Measurements from ENCODE around the gene HACD4. TPM values are rescaled to one million over a fixed set of nuclear protein-coding genes. Genes with fewer than 3 reads are reported as not detected.

The HACD4 gene
- total RNA-seq, 1 experiment from 2014 or later = 0.63 TPM

DNA sequence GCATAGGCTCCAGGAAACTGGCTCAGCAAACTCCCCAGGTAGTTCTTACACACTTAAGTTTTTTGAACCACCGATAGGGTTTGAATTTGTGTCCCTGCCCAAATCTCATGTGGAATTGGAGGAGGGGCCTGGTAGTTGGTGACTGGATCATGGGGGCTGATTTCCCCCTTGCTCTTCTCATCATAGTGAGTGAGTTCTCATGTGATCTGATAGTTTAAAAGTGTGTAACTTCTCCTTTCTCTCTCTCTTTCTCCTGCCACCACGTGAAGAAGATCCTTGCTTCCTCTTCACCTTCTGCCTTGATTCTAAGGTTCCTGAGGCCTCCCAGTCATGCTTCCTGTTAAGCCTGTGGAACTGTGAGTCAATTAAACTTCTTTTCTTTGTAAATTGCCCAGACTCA is 22.4 kb upstream of the HACD4 start:
- Histone ChIP-seq H2BK120ac (ENCODE audit: low read depth, low read length, poor library complexity, severe bottlenecking) (no peak overlapping the region), H3K9me3 (ENCODE audit: control insufficient read depth, low read depth, low read length) (no peaks in the 10 kb centered on the region), H4K91ac (ENCODE audit: insufficient read length, low read depth, low read length) (no peak overlapping the region), H2BK5ac (ENCODE audit: insufficient read length, low read length) (no peak overlapping the region), H4K5ac (ENCODE audit: insufficient read length, low read depth, low read length) (no peak overlapping the region), H3K27ac (ENCODE audit: insufficient read length, low read depth, low read length) (no peak overlapping the region), H2AFZ (ENCODE audit: low read length) (no peak overlapping the region), H2BK12ac (ENCODE audit: insufficient read length, low read depth, low read length) (no peak overlapping the region), H3K27me3 (ENCODE audit: insufficient read depth, low read length) (no peaks in the 10 kb centered on the region), H3K56ac (ENCODE audit: insufficient read length, low read depth, low read length) (no peak overlapping the region), H2BK20ac (ENCODE audit: low read depth, low read length, poor library complexity, severe bottlenecking) (no peak overlapping the region), H3K4me1 (ENCODE audit: insufficient read depth, low read length) (no peaks in the 10 kb centered on the region), H3K23ac (ENCODE audit: insufficient read length, low read depth, low read length) (no peak overlapping the region), H2BK15ac (ENCODE audit: low read depth, low read length) (no peak overlapping the region), H3K4me2 (ENCODE audit: insufficient read depth, insufficient read length, low read length) (no peak overlapping the region), H3K18ac (ENCODE audit: insufficient read length, low read depth, low read length) (no peak overlapping the region), H2AK5ac (ENCODE audit: insufficient read length, low read length) (no peak overlapping the region), H4K20me1 (ENCODE audit: control insufficient read depth, insufficient read depth, insufficient read length) (no peaks in the 10 kb centered on the region), H3K14ac (ENCODE audit: insufficient read depth, low read length) (no peak overlapping the region), H3T11ph (ENCODE audit: low read length) (no peak overlapping the region), H4K8ac (replicated peaks; ENCODE audit: insufficient read length, low read depth, low read length) (no peak overlapping the region), H3K4ac (ENCODE audit: low read depth, low read length) (no peak overlapping the region), H3K79me1 (ENCODE audit: insufficient read depth, low read depth, low read length, poor library complexity, severe bottlenecking) (no peaks in the 10 kb centered on the region), H3K23me2 (ENCODE audit: insufficient read length, low read depth, low read length, poor library complexity, severe bottlenecking) (no peaks in the 10 kb centered on the region), H3K79me2 (ENCODE audit: insufficient read depth, low read length) (no peaks in the 10 kb centered on the region), H3K9ac (ENCODE audit: extremely low read depth, insufficient read length, low read length) (no peak overlapping the region)
- WGBS (ENCODE audit: extremely low coverage, insufficient read length, low lambda C conversion rate) = no CpG with 5 or more reads among the region's 2 CpGs
- TF ChIP-seq, protein P1, sequence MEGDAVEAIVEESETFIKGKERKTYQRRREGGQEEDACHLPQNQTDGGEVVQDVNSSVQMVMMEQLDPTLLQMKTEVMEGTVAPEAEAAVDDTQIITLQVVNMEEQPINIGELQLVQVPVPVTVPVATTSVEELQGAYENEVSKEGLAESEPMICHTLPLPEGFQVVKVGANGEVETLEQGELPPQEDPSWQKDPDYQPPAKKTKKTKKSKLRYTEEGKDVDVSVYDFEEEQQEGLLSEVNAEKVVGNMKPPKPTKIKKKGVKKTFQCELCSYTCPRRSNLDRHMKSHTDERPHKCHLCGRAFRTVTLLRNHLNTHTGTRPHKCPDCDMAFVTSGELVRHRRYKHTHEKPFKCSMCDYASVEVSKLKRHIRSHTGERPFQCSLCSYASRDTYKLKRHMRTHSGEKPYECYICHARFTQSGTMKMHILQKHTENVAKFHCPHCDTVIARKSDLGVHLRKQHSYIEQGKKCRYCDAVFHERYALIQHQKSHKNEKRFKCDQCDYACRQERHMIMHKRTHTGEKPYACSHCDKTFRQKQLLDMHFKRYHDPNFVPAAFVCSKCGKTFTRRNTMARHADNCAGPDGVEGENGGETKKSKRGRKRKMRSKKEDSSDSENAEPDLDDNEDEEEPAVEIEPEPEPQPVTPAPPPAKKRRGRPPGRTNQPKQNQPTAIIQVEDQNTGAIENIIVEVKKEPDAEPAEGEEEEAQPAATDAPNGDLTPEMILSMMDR (conservative IDR thresholded peaks at IDR 0.05) = no peak
- Mint-ChIP-seq H3K36me3 (ENCODE audit: insufficient read depth in 1 of 3, low read depth in 3 of 3) (no peaks in the 10 kb centered on the region; a peak in 1 of 7 replicates), H3K27ac (no peak overlapping the region), H3K4me1 (peaks cover 3% of the 10 kb centered on the region in 2 experiments; a peak in 2 of 4 replicates), H3K27me3 (ENCODE audit: low read depth) (no peaks in the 10 kb centered on the region), H3K4me3 (no peak overlapping the region), H3K9me3 (no peaks in the 10 kb centered on the region)
- DNase-seq = no peak

Data from H9 (cell line).